ENCODE data around the gene PTPRT.
A peak's percentile ranks its signal among the peaks of the same experiment; 100 is the strongest.

Gene PTPRT

GRCh38 chr20:43137160-43137559 lies 52.5 kb downstream of the PTPRT start:
- FAIRE-seq (no peak), DNase-seq (ENCODE audit: insufficient read length, low spot score) (no peak)

DNA sequence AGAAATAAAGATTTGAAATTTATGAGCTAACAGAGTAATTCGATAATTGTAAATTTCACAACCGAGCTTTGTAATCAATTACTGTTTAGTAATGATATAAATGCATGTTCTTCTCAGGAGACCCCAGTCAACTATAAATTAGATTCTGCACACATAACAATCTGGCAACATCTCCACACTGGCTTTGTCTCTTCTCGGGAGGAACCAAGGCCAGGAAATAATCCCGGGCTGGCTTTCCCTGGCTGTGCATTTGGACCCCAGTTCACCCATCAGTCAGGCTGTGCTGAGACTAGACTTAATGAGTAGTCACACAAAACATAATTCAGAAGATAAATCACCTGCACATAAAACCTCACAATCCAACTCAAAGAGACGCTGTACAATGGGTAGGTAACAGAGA lies 65.5 kb downstream of the PTPRT start:
- DNase-seq (ENCODE audit: insufficient read length, low spot score) (no peak), FAIRE-seq (peak; percentile 4)

DNA sequence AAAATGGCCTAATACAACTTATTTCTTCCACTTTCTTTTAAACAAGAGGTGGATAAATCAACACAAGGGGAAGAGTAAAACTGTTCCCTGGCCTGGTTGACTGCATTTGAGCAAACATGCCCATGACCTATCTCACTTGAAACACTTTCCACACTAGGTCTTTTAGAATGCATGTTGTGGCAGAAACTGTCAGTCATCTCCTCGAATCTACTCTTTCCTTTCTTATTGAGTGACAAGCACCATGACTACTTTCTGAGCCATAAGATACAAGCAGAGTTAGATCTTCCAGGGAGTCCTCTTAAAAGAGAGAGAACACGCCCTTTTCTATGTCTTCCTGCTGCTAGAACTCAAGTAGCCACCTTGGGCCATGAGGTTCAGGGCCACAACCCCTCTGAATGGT lies 66.5 kb downstream of the PTPRT start:
- DNase-seq (ENCODE audit: insufficient read length, low spot score) (no peak), FAIRE-seq (peak; percentile 28)

GRCh38 chr20:43119720-43120119 lies 70.0 kb downstream of the PTPRT start:
- DNase-seq (ENCODE audit: insufficient read length, low spot score) (no peak), FAIRE-seq (no peak)

DNA sequence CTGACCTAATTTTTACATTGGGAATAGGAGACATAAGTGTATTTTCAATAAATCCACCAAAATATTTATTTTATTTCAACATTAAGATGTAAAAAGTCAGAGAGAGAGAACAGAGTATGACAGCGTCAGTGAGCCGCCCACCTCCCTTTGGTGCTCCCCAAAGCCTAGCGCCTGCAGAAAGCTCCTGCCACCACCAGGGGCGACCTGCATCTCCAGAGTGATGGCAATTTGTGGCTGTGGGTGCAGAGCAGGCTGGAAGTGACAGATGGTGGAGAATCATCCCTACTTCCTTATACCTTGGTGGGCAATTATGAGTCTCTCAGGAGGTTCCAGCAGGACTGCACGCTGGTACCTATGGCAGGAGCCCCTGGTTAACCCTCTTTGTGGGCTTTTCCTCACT lies 87.3 kb downstream of the PTPRT start:
- FAIRE-seq, result peak; percentile 13

GRCh38 chr20:43096931-43097260 lies 92.8 kb downstream of the PTPRT start:
- DNase-seq (ENCODE audit: insufficient read length, low spot score) (no peak), FAIRE-seq (no peak)

More for the DNA sequence above, 87.3 kb downstream of the PTPRT start:
- DNase-seq (ENCODE audit: insufficient read length, low spot score), result no peak

GRCh38 chr20:43096126-43096930 lies 93.4 kb downstream of the PTPRT start:
- no peak for DNase-seq (ENCODE audit: insufficient read length, low spot score)
- FAIRE-seq, result no peak

DNA sequence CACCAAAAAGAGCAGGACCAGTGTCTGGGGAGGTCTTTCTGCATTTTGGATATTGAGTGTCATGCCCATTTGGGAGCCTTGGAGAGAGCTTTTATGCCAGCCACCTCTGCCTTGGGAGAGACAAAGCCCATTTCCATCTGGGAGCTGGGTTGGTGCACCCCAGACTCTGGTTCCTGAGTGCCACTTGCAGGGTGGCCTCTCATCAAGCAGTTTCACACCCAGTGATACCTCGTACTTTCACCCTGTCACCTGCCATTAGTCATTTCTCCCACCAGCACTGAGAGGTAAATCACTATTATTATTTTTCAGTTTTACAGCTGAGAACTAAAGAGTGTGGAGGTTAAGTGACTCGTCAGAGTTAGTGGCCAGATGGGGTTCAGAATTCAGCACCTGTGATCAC lies 94.7 kb downstream of the PTPRT start:
- DNase-seq (ENCODE audit: insufficient read length, low spot score) (no peak), FAIRE-seq (no peak)

DNA sequence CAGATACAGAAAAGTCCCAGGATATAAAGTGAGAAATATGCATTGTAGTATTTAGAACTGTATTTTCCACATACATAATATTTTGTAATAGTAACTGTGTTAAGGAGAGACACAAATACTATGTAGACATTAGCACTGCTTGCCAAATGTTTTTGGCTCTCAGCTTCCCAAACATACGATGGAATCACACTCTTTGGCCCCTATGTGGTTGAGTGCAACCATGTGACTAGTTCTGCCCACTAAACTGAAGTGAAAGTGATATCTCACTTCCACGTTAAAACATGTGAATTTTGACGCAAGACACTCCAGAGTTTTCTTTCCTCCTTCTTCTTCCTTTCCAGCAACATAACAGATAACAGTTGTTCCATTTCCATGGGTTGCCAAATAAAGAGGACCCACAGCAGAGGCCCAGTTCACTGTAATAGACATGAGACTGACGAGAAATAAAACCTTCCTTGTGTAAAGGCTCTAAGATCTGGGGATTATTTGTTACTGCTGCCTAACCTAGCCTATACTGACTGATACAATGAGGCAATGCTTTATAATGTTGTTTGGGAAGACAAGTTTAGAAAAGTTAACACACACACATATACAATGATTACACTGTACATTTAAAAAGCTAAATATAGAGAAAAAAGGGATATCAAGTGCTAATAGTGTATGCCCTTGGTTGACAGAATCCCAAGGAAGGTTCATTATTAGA lies 97.2 kb downstream of the PTPRT start:
- FAIRE-seq, result peak; percentile 74
- no peak for DNase-seq (ENCODE audit: insufficient read length, low spot score)

DNA sequence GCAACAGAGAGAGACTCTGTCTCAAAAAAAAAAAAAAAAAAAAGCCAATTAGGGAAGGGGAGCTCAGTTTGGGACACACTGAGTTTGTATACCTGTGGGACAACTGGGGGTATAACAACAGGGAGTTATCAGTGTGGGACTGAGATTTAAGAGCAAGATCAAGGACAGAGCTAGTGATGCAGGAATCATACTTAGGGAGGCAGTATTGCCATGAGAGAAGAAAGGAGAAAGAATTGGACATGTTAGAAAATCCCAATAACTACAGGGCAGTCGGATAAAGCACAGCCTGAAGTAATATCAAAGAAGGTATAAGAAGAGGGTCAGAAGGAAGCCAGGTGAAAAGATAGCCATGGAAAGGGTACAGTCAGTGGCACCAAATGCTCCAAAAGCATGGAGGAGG lies 121.2 kb downstream of the PTPRT start:
- DNase-seq (ENCODE audit: insufficient read length, low spot score) (no peak), FAIRE-seq (no peak)

DNA sequence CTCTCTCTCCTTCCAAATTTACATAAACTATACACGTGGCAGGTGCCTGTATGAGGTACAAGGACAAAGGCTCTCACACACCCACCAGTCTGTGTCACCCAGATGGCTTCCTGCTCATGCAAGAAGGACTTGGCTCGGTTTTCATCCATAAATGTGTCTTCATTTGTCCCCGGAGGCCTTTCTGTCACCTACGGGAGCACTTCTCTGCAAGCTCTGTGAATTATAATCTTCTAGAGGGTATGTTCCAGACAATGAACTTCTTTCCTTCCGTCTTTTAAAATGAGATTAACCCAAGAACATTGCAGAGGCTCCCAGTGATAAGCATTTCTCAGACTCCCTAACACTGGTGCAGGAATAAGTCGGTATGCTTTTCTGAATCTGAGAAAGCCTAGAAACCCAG lies 123.6 kb downstream of the PTPRT start:
- no peak for DNase-seq (ENCODE audit: insufficient read length, low spot score)
- no peak for FAIRE-seq

- peak; percentile 57 for FAIRE-seq
- no peak for DNase-seq (ENCODE audit: insufficient read length, low spot score)
Measured at GRCh38 chr20:43065299-43065698, 124.4 kb downstream of the PTPRT start.

DNA sequence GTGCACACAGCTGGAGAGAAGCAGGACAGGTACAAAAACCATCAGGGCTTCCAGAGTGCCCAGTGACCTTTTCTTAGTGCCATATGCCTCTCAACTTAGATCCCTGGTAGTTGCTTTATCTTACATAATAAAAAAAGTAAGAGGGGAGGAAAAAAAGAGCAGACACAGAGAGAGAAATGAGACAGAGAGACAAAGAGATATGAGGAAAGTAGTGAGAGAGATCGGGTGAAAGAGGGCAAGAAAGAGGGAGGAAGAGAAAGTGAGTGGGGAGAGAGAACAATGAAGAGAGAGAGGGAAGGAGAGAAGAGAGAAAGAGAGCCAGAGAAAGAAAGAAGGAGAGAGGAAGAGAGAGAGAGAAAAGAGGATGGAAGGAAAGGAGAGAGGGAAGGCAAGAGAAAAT lies 131.6 kb downstream of the PTPRT start:
- DNase-seq (ENCODE audit: insufficient read length, low spot score) (no peak), FAIRE-seq (no peak)

GRCh38 chr20:43057317-43057716 lies 132.4 kb downstream of the PTPRT start:
- FAIRE-seq (no peak), DNase-seq (ENCODE audit: insufficient read length, low spot score) (no peak)

- FAIRE-seq (peak; percentile 16), DNase-seq (ENCODE audit: insufficient read length, low spot score) (no peak)
Measured at GRCh38 chr20:43055181-43055884, 134.4 kb downstream of the PTPRT start.

DNA sequence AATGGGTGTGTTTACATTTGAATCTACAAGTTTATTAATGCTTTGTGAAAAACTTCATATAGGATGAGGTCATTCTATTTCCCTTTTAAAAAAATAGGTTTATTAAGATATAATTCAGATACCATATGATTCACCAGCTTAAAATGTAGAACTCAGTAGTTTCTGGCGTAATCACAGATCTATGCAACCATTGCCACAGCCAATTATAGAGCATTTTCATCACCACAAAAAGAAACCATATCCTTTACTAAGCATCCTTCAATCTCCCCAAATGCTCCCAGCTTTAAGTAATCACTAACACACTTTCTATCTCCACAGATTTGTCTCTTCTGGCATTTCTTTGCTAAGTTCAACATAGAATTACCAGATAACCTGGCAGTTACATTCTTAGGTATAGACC lies 137.2 kb downstream of the PTPRT start:
- FAIRE-seq, result no peak
- no peak for DNase-seq (ENCODE audit: insufficient read length, low spot score)

DNA sequence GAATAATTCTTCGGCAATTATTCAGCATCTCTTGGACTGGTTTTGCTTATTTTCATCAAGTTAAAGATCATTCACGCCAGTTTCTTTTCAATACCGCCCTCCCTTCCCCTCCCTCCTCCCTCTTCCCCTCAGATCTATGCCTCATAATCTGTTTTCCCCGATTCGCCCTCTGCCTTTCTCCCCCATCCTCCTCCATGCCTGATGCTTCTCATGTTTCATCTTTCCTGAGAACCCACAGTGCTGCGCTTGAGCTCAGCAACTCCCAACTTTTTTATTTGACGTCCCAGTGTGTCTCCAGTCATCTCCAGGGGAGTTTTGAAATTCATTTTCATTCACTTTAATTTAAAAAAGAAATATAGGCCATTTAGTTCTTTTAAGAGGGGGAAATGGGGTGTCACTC lies 142.7 kb downstream of the PTPRT start:
- no peak for DNase-seq (ENCODE audit: insufficient read length, low spot score)
- peak; percentile 9 for FAIRE-seq

GRCh38 chr20:43043887-43044286 lies 145.8 kb downstream of the PTPRT start:
- peak; percentile 4 for FAIRE-seq
- no peak for DNase-seq (ENCODE audit: insufficient read length, low spot score)

DNA sequence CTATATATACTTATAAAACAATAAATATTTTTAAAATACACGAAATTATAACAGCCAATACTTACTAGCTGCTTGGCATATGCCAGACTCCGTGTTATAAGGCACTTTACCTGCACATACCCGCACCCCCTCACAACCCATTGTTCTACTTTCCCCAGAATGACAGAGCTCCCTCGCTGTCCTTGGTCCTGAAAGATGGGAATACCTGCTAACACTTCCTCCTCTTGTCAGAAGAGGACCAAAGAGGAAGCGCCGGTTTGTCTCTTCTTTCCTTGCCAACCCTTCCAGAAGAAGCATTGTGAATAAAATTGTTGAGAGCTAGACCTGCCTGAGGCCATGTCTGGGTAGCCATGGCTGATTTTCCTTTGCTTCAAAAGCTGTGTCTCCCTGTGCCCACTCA lies 149.3 kb downstream of the PTPRT start:
- FAIRE-seq, result peak; percentile 9
- peak; percentile 19 for DNase-seq (ENCODE audit: insufficient read length, low spot score)

DNA sequence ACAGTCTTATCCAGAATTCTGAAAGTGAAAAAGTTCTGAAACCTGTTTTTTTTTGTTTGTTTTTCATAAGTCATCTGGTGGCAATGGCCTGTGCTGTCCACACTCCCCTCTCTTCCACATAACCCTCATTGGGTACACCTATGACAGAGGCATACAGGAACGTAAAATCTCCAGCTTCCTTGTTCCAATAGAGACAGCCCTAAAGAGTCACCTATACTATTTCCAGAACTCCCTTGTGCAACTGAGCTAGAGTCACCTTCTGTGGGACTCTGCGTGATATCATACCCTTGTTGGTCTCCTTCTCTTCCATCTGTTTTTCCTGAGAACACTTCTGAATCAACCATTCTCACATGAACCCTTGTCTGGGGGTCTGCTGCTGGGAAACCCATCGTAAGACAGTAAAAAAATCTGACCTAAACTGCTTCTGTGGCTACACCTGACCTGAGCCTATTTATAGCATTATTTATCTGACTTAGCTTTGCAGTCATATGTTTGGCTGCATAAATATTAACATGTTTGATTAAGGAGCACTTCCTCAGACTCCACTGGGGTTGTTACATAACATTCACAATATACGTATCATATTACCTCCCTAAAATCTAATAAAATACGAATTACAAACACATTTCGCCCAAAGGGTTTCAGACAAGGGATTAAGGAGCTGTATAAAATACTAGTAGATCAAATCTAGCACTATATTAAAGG lies 151.9 kb downstream of the PTPRT start:
- peak; percentile 44 for FAIRE-seq
- DNase-seq (ENCODE audit: insufficient read length, low spot score), result no peak
